Endometrial microvascular endothelial cells (primary cell): ENCODE data around the gene CCDC6. TPM values are rescaled to one million over a fixed set of nuclear protein-coding genes. Genes with fewer than 3 reads are reported as not detected.
"Not testable (repeated sequence)": the region's sequence is repeated elsewhere in the genome, so short reads cannot be mapped to it uniquely, and the experiment has no call there.

ENCODE experiments used
- in situ Hi-C: cut with HindIII; loops from 2 replicates; pipeline ENCODE4 v1.10.0; 2017; ENCODE audit warnings: low sequenced_read_pairs, low pct_unique_long_range_greater_than_20kb; ENCODE audit errors: inconsistent ontology term
- total RNA-seq: library from RNA; depleted of rRNA; stranded (reverse); fragments of >200 nt; gene quantifications from one replicate; pipeline ENCODE4 v1.2.3, GENCODE V29; 2015; ENCODE audit errors: inconsistent ontology term

The CCDC6 gene
- total RNA-seq, 1 donor from 2014 or later: 36.1 TPM

GRCh38 chr10:59887972-59888640 is 18.2 kb downstream of the CCDC6 start:
- in situ Hi-C loops: no loop called here

- in situ Hi-C loops: no loop called here
These were observed 19.4 kb downstream of the CCDC6 start for GRCh38 chr10:59887006-59887405.

GRCh38 chr10:59885430-59886134 is 20.8 kb downstream of the CCDC6 start:
- in situ Hi-C loops: no loop called here

- in situ Hi-C loops: not testable (repeated sequence)
These were observed 21.5 kb downstream of the CCDC6 start for GRCh38 chr10:59884893-59885292.

GRCh38 chr10:59881640-59882039 is 24.7 kb downstream of the CCDC6 start:
- in situ Hi-C loops: no loop called here

- in situ Hi-C loops: no loop called here
These were observed 25.3 kb downstream of the CCDC6 start for GRCh38 chr10:59880971-59881510.

- in situ Hi-C loops: no loop called here
These were observed 26.2 kb downstream of the CCDC6 start for GRCh38 chr10:59880019-59880717.

- in situ Hi-C loops: no loop called here
These were observed 26.9 kb downstream of the CCDC6 start for GRCh38 chr10:59879363-59879913.

GRCh38 chr10:59878915-59879314 is 27.4 kb downstream of the CCDC6 start:
- in situ Hi-C loops: no loop called here

GRCh38 chr10:59878289-59878688 is 28.1 kb downstream of the CCDC6 start:
- in situ Hi-C loops: no loop called here

GRCh38 chr10:59877191-59877671 is 29.1 kb downstream of the CCDC6 start:
- in situ Hi-C loops: no loop called here

- in situ Hi-C loops: no loop called here
These were observed 29.7 kb downstream of the CCDC6 start for GRCh38 chr10:59876695-59877094.

- in situ Hi-C loops: not testable (repeated sequence)
These were observed 30.1 kb downstream of the CCDC6 start for GRCh38 chr10:59876208-59876607.

- in situ Hi-C loops: no loop called here
These were observed 32.5 kb downstream of the CCDC6 start for GRCh38 chr10:59873896-59874295.

GRCh38 chr10:59872892-59873463 is 33.4 kb downstream of the CCDC6 start:
- in situ Hi-C loops: no loop called here

- in situ Hi-C loops: no loop called here
These were observed 36.2 kb downstream of the CCDC6 start for GRCh38 chr10:59870152-59870551.

- in situ Hi-C loops: no loop called here
These were observed 36.8 kb downstream of the CCDC6 start for GRCh38 chr10:59869594-59869940.

GRCh38 chr10:59868696-59869593 is 37.4 kb downstream of the CCDC6 start:
- in situ Hi-C loops: no loop called here
